ENCODE measurements around the gene LEP. TPM values are rescaled to one million over a fixed set of nuclear protein-coding genes. Genes with fewer than 3 reads are reported as not detected.

LEP gene
- total and polyA plus RNA-seq, 2 of the 8 experiments (the other 6 are each of a cell fraction or from before 2014, with no cell fraction given), result not detected

DNA sequence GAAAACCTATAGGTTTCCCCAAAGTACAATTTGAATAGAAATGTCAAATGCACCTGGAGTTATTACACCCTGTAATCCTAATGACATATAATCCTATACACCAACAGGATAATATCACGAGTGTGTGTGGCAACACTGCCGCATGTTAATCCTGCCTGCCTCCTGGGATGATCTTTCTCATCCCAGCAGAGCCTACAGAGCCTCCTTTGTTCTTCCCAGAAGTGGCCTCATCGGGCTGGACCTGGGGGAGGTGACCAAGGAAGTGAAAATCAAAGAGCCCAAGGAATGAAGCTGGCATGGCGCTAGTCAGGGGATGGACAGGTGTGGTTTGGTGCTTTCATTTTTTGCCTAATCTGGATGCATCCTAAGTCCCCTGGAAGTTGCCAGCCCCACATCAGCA lies 29.5 kb upstream of the LEP start (continued):
- TF ChIP-seq, protein P1, sequence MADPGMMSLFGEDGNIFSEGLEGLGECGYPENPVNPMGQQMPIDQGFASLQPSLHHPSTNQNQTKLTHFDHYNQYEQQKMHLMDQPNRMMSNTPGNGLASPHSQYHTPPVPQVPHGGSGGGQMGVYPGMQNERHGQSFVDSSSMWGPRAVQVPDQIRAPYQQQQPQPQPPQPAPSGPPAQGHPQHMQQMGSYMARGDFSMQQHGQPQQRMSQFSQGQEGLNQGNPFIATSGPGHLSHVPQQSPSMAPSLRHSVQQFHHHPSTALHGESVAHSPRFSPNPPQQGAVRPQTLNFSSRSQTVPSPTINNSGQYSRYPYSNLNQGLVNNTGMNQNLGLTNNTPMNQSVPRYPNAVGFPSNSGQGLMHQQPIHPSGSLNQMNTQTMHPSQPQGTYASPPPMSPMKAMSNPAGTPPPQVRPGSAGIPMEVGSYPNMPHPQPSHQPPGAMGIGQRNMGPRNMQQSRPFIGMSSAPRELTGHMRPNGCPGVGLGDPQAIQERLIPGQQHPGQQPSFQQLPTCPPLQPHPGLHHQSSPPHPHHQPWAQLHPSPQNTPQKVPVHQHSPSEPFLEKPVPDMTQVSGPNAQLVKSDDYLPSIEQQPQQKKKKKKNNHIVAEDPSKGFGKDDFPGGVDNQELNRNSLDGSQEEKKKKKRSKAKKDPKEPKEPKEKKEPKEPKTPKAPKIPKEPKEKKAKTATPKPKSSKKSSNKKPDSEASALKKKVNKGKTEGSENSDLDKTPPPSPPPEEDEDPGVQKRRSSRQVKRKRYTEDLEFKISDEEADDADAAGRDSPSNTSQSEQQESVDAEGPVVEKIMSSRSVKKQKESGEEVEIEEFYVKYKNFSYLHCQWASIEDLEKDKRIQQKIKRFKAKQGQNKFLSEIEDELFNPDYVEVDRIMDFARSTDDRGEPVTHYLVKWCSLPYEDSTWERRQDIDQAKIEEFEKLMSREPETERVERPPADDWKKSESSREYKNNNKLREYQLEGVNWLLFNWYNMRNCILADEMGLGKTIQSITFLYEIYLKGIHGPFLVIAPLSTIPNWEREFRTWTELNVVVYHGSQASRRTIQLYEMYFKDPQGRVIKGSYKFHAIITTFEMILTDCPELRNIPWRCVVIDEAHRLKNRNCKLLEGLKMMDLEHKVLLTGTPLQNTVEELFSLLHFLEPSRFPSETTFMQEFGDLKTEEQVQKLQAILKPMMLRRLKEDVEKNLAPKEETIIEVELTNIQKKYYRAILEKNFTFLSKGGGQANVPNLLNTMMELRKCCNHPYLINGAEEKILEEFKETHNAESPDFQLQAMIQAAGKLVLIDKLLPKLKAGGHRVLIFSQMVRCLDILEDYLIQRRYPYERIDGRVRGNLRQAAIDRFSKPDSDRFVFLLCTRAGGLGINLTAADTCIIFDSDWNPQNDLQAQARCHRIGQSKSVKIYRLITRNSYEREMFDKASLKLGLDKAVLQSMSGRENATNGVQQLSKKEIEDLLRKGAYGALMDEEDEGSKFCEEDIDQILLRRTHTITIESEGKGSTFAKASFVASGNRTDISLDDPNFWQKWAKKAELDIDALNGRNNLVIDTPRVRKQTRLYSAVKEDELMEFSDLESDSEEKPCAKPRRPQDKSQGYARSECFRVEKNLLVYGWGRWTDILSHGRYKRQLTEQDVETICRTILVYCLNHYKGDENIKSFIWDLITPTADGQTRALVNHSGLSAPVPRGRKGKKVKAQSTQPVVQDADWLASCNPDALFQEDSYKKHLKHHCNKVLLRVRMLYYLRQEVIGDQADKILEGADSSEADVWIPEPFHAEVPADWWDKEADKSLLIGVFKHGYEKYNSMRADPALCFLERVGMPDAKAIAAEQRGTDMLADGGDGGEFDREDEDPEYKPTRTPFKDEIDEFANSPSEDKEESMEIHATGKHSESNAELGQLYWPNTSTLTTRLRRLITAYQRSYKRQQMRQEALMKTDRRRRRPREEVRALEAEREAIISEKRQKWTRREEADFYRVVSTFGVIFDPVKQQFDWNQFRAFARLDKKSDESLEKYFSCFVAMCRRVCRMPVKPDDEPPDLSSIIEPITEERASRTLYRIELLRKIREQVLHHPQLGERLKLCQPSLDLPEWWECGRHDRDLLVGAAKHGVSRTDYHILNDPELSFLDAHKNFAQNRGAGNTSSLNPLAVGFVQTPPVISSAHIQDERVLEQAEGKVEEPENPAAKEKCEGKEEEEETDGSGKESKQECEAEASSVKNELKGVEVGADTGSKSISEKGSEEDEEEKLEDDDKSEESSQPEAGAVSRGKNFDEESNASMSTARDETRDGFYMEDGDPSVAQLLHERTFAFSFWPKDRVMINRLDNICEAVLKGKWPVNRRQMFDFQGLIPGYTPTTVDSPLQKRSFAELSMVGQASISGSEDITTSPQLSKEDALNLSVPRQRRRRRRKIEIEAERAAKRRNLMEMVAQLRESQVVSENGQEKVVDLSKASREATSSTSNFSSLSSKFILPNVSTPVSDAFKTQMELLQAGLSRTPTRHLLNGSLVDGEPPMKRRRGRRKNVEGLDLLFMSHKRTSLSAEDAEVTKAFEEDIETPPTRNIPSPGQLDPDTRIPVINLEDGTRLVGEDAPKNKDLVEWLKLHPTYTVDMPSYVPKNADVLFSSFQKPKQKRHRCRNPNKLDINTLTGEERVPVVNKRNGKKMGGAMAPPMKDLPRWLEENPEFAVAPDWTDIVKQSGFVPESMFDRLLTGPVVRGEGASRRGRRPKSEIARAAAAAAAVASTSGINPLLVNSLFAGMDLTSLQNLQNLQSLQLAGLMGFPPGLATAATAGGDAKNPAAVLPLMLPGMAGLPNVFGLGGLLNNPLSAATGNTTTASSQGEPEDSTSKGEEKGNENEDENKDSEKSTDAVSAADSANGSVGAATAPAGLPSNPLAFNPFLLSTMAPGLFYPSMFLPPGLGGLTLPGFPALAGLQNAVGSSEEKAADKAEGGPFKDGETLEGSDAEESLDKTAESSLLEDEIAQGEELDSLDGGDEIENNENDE (IDR thresholded peaks at IDR 0.05; ENCODE audit: insufficient replicate concordance, low read length), result no peak
- TF ChIP-seq, protein P2, sequence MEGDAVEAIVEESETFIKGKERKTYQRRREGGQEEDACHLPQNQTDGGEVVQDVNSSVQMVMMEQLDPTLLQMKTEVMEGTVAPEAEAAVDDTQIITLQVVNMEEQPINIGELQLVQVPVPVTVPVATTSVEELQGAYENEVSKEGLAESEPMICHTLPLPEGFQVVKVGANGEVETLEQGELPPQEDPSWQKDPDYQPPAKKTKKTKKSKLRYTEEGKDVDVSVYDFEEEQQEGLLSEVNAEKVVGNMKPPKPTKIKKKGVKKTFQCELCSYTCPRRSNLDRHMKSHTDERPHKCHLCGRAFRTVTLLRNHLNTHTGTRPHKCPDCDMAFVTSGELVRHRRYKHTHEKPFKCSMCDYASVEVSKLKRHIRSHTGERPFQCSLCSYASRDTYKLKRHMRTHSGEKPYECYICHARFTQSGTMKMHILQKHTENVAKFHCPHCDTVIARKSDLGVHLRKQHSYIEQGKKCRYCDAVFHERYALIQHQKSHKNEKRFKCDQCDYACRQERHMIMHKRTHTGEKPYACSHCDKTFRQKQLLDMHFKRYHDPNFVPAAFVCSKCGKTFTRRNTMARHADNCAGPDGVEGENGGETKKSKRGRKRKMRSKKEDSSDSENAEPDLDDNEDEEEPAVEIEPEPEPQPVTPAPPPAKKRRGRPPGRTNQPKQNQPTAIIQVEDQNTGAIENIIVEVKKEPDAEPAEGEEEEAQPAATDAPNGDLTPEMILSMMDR (IDR thresholded peaks at IDR 0.05; ENCODE audit: control extremely low read depth in 1 of 3, insufficient read depth in 1 of 3, low read depth in 1 of 3, low read length in 3 of 3), result no peak
- no peak for TF ChIP-seq SIRT6 (IDR thresholded peaks at IDR 0.05; ENCODE audit: low read length)
- no peak for TF ChIP-seq RBBP5 (IDR thresholded peaks at IDR 0.05; ENCODE audit: borderline replicate concordance, low read depth, low read length)
- TF ChIP-seq, protein P3, sequence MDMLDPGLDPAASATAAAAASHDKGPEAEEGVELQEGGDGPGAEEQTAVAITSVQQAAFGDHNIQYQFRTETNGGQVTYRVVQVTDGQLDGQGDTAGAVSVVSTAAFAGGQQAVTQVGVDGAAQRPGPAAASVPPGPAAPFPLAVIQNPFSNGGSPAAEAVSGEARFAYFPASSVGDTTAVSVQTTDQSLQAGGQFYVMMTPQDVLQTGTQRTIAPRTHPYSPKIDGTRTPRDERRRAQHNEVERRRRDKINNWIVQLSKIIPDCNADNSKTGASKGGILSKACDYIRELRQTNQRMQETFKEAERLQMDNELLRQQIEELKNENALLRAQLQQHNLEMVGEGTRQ (IDR thresholded peaks at IDR 0.05; ENCODE audit: low read length), result no peak
- TF ChIP-seq, protein P4, sequence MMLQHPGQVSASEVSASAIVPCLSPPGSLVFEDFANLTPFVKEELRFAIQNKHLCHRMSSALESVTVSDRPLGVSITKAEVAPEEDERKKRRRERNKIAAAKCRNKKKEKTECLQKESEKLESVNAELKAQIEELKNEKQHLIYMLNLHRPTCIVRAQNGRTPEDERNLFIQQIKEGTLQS (IDR thresholded peaks at IDR 0.05; ENCODE audit: insufficient read depth, low read depth, low read length), result no peak
- TF ChIP-seq ASH2L (IDR thresholded peaks at IDR 0.05; ENCODE audit: low read length), result no peak
- TF ChIP-seq POLR2A (IDR thresholded peaks at IDR 0.05; ENCODE audit: control extremely low read depth in 1 of 2, low read depth in 2 of 2, low read length in 2 of 2), result no peak
